Measurements from ENCODE around the gene NOX5. TPM values are rescaled to one million over a fixed set of nuclear protein-coding genes. Genes with fewer than 3 reads are reported as not detected.

Gene NOX5
- polyA plus RNA-seq, 1 donor from 2014 or later: not detected

DNA sequence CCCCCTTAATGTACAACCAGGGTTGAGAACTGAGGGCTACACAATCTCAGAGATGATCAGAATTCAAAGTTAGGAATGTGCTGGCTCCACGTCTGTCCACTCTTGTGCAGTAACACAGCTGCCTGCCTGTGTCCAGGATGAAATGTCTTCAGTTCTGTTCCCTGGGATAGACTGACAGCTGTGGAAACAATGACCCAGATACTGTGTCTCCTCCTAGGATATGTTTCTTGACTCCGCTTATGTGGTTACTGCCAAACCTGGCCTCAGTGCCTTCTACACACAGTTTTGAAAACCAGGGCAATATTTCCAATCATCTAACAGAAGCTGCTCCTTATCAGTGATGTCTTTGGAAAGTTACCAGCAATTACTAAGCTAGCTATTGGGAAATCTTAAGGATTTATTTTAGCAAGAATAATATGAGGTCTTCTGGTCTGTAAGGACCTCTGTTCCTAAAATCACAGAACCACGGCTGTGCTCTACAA lies 67.6 kb downstream of the NOX5 start:
- Histone ChIP-seq H3K4me3 (ENCODE audit: low read length) (no peak overlapping the region), H3K79me2 (replicated peaks; ENCODE audit: insufficient read depth, low read length) (no peaks in the 10 kb centered on the region), H3K9me3 (ENCODE audit: low read length) (no peaks in the 10 kb centered on the region), H3F3A (ENCODE audit: insufficient read depth, low read length, poor library complexity, severe bottlenecking) (no peaks in the 10 kb centered on the region), H2AFZ (ENCODE audit: low read depth, low read length) (no peak overlapping the region), H3K27me3 (ENCODE audit: insufficient read depth, low read depth, low read length) (peaks cover 5% of the 10 kb centered on the region), H3K27ac (ENCODE audit: low read length) (no peak overlapping the region), H3K4me2 (ENCODE audit: low read length) (no peak overlapping the region), H4K20me1 (ENCODE audit: insufficient read depth) (no peaks in the 10 kb centered on the region), H3K36me3 (ENCODE audit: insufficient read depth, low read length) (no peaks in the 10 kb centered on the region), H3K9ac (ENCODE audit: low read length) (no peak overlapping the region), H3K9me2 (ENCODE audit: insufficient read depth, low read length) (no peaks in the 10 kb centered on the region)
- TF ChIP-seq SMC3 (conservative IDR thresholded peaks at IDR 0.05; ENCODE audit: poor library complexity) (no peak), TAF1 (IDR thresholded peaks at IDR 0.05; ENCODE audit: low read depth) (no peak), MXI1 (conservative IDR thresholded peaks at IDR 0.05; ENCODE audit: poor library complexity, severe bottlenecking) (no peak), POLR2AphosphoS5 (IDR thresholded peaks at IDR 0.05) (no peak), RAD21 (conservative IDR thresholded peaks at IDR 0.05) (no peak), EZH2 (IDR thresholded peaks at IDR 0.05; ENCODE audit: borderline replicate concordance, insufficient read depth, low read length, poor library complexity, severe bottlenecking) (no peak), EP300 (conservative IDR thresholded peaks at IDR 0.05; ENCODE audit: poor library complexity, severe bottlenecking) (no peak)
- TF ChIP-seq, protein P1, sequence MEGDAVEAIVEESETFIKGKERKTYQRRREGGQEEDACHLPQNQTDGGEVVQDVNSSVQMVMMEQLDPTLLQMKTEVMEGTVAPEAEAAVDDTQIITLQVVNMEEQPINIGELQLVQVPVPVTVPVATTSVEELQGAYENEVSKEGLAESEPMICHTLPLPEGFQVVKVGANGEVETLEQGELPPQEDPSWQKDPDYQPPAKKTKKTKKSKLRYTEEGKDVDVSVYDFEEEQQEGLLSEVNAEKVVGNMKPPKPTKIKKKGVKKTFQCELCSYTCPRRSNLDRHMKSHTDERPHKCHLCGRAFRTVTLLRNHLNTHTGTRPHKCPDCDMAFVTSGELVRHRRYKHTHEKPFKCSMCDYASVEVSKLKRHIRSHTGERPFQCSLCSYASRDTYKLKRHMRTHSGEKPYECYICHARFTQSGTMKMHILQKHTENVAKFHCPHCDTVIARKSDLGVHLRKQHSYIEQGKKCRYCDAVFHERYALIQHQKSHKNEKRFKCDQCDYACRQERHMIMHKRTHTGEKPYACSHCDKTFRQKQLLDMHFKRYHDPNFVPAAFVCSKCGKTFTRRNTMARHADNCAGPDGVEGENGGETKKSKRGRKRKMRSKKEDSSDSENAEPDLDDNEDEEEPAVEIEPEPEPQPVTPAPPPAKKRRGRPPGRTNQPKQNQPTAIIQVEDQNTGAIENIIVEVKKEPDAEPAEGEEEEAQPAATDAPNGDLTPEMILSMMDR (IDR thresholded peaks at IDR 0.05; ENCODE audit: poor library complexity, severe bottlenecking): no peak
- TF ChIP-seq, protein P2, sequence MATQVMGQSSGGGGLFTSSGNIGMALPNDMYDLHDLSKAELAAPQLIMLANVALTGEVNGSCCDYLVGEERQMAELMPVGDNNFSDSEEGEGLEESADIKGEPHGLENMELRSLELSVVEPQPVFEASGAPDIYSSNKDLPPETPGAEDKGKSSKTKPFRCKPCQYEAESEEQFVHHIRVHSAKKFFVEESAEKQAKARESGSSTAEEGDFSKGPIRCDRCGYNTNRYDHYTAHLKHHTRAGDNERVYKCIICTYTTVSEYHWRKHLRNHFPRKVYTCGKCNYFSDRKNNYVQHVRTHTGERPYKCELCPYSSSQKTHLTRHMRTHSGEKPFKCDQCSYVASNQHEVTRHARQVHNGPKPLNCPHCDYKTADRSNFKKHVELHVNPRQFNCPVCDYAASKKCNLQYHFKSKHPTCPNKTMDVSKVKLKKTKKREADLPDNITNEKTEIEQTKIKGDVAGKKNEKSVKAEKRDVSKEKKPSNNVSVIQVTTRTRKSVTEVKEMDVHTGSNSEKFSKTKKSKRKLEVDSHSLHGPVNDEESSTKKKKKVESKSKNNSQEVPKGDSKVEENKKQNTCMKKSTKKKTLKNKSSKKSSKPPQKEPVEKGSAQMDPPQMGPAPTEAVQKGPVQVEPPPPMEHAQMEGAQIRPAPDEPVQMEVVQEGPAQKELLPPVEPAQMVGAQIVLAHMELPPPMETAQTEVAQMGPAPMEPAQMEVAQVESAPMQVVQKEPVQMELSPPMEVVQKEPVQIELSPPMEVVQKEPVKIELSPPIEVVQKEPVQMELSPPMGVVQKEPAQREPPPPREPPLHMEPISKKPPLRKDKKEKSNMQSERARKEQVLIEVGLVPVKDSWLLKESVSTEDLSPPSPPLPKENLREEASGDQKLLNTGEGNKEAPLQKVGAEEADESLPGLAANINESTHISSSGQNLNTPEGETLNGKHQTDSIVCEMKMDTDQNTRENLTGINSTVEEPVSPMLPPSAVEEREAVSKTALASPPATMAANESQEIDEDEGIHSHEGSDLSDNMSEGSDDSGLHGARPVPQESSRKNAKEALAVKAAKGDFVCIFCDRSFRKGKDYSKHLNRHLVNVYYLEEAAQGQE (IDR thresholded peaks at IDR 0.05; ENCODE audit: borderline replicate concordance): no peak

GRCh38 chr15:69082554-69082953 lies 68.1 kb downstream of the NOX5 start:
- Histone ChIP-seq H2AFZ (ENCODE audit: low read depth, low read length) (no peak overlapping the region), H3K27ac (ENCODE audit: low read length) (no peak overlapping the region), H3K4me3 (ENCODE audit: low read length) (no peak overlapping the region), H3K27me3 (ENCODE audit: insufficient read depth, low read depth, low read length) (peaks cover 8% of the 10 kb centered on the region), H3K36me3 (ENCODE audit: insufficient read depth, low read length) (no peaks in the 10 kb centered on the region), H4K20me1 (ENCODE audit: insufficient read depth) (no peaks in the 10 kb centered on the region), H3K9ac (ENCODE audit: low read length) (no peak overlapping the region), H3F3A (ENCODE audit: insufficient read depth, low read length, poor library complexity, severe bottlenecking) (no peaks in the 10 kb centered on the region), H3K79me2 (replicated peaks; ENCODE audit: insufficient read depth, low read length) (no peaks in the 10 kb centered on the region), H3K4me2 (ENCODE audit: low read length) (no peak overlapping the region), H3K9me3 (ENCODE audit: low read length) (no peaks in the 10 kb centered on the region), H3K9me2 (ENCODE audit: insufficient read depth, low read length) (no peaks in the 10 kb centered on the region)
- TF ChIP-seq POLR2AphosphoS5 (IDR thresholded peaks at IDR 0.05) (no peak), MXI1 (conservative IDR thresholded peaks at IDR 0.05; ENCODE audit: poor library complexity, severe bottlenecking) (no peak), SMC3 (conservative IDR thresholded peaks at IDR 0.05; ENCODE audit: poor library complexity) (no peak), EZH2 (IDR thresholded peaks at IDR 0.05; ENCODE audit: borderline replicate concordance, insufficient read depth, low read length, poor library complexity, severe bottlenecking) (no peak), EP300 (conservative IDR thresholded peaks at IDR 0.05; ENCODE audit: poor library complexity, severe bottlenecking) (no peak), RAD21 (conservative IDR thresholded peaks at IDR 0.05) (no peak), TAF1 (IDR thresholded peaks at IDR 0.05; ENCODE audit: low read depth) (no peak)
- TF ChIP-seq, protein P1 (IDR thresholded peaks at IDR 0.05; ENCODE audit: poor library complexity, severe bottlenecking): no peak
- TF ChIP-seq, protein P2 (IDR thresholded peaks at IDR 0.05; ENCODE audit: borderline replicate concordance): no peak
